ENCODE results near the gene CTU1.

The CTU1 gene

DNA sequence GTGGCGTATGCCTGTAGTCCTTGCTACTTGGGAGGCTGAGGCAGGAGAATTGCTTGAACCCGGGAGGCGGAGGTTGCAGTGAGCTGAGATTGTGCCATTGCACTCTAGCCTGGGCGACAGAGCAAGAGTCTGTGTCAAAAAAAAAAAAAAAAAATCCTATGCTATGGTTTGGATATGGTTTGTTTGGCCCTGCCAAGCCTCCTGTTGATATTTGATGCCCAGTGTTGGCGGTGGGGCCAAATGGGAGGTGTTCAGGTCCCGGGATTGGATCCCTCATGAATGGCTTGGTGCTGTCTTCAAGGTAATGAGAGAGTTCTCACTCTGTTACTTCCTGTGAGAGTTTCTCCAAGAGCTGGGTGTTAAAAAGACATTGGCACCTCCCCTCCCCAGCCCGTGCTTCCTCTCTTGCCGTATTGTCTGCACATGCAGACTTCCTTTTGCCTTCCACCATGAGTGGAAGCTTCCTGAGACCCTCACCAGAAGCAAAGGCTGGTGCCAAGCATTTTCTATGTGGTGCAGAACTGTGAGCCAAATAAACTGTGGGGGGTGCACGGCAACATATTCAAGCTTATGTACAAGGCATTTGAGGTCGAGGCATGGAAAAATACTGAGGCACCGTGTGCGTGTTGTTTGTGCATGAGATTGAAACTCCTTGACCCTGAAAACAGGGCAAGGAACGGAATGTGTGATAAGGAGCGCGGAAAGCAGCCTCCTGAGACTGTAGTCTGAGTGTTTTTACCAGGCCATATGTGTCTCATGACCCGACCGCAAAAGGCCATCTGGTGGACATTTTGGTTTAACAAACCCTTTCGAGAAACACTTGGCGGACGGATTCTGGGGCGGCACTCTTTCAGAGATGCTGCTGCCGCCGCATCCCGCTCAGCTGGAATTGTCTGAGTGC, 23.8 kb upstream of the CTU1 start:
- DNase-seq: no peak

DNA sequence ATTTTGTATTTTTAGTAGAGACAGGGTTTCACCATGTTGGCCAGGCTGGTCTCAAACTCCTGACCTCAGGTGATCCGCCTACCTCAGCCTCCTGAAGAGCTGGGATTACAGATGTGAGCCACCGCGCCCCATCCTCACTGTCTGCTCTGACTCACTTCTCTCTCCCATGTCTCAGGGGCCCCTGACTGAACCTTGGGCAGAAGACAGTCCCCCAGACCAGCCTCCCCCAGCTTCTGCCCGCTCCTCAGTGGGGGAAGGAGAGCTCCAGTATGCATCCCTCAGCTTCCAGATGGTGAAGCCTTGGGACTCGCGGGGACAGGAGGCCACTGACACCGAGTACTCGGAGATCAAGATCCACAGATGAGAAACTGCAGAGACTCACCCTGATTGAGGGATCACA, 21.5 kb upstream of the CTU1 start:
- DNase-seq: no peak

- DNase-seq: no peak
These were observed 20.0 kb upstream of the CTU1 start for GRCh38 chr19:51128227-51128626.

GRCh38 chr19:51127755-51128154, 19.5 kb upstream of the CTU1 start:
- DNase-seq: no peak

- DNase-seq: no peak
These were observed 18.8 kb upstream of the CTU1 start for GRCh38 chr19:51127032-51127431.

- no peak for DNase-seq
These were observed 17.3 kb upstream of the CTU1 start for GRCh38 chr19:51125421-51126075.

- DNase-seq: no peak
These were observed 16.5 kb upstream of the CTU1 start, which contains the start of gene SIGLEC9 for GRCh38 chr19:51124729-51125128. TSS of gene SIGLEC9 (plus strand) at chr19:51124906. CDS start at chr19:51124975, 69 bp downstream.

DNA sequence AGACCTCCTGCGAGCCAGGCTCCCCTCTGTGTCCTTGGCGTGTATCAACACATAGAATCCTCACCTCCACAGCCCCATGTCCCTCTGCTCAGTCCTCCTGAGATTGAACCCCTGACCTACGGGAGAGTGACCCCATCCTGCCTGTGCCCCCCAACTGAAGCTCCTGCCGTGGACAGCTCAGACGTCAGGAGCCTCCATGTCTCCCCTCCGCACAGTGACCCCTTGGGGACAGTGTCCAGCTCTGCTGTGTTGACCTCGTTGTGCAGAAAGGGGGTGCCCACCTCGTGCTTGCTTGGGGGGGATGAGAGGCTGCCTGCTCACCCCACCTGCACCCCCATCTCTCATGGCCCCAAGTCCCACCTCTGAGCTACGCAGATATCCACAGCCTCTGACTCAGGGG, 16.0 kb upstream of the CTU1 start:
- DNase-seq: no peak

GRCh38 chr19:51123802-51124201, 15.6 kb upstream of the CTU1 start:
- no peak for DNase-seq

DNA sequence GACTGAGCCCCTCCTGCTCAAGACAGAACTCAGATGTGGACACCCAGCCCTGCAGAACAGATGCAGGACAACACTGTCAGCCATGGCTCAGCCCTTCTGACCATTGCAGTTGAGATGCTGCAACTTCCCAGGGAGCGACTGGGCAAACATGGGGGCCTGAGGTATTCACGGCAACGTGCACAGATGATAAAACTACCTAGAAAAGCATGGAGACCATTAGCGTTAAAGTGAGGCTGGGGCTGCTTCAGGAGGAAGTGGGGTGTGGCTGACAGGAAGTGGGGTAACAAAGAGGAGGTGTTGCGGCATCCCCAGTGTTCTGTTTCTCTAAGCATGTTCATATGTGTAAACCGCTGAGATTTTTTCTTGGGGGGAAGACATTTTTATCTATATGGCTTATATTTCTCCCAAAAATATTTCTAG, 15.2 kb upstream of the CTU1 start:
- DNase-seq: peak; percentile 44

DNA sequence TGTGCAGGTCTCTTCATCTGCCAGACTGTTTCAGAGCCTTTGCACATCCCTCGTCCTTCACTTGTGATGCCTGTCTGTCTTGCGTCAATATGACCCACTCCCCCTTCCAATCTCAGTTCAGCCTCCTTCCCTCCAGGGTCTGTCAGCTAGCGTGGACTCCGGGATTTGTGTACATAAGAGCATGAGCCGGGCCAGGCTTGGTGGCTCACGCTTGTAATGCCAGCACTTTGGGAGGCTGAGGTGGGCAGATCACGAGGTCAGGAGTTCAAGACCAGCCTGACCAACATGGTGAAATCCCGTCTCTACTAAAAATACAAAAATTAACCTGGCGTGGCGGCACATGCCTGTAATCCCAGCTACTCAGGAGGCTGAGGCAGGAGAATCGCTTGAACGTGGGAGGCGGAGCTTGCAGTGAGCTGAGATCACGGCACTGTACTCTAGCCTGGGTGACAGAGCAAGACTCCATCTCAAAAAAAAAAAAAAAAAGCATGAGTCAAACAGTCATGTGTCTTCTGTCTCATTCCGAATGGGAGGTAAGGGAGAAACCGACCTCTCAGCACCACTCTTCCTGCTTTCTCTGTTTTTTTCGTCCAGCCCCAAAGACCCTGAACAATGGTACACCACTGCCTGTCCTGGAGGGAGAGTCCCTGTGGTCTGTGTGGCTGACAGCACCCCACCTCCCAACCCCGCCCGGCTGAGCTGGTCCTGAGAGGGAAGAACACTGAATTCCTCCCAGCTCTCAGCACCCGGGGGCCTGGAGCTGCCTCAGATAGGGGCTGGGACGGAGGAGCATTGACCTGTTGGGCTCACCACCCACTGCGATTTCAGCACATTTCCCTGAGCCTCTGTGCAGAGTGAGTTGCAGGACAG, 14.1 kb upstream of the CTU1 start:
- DNase-seq: no peak

DNA sequence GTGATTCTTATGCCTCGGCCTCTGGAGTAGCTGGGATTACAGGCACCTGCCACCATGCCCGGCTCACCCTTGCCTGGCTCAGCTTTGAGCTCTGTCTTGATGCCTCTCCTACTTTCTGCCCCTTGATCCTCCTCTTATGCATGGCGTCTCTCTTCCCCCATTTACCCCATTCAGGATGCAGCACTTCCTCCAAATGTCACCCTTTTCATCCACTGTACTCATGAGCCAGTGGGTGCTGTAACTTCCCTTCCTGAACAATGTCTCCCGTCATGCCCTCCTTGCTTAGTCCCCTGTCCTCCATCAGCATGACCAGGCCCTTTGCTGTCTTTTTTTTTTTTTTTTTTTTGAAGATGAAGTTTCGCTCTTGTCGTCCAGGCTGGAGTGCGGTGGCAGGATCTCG, 13.0 kb upstream of the CTU1 start:
- no peak for DNase-seq

DNA sequence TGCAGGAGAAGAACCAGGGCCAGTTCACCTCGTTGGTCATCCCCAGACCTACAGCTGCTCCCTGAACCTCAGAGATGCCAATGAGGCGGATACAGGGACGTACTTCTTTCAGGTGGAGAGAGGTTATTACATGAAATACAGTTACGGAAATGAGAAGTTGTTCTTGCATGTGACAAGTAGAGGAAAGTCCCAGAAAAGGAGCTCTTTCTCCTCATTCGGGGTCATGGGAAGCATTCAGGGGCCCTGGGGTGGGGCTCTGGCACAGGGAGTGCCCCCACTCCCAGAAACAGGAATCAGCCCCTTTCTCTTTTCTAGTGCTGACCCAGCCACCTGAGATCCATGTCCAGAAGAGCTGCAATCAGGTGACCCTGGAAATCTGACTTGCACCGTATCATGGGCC, 12.0 kb upstream of the CTU1 start:
- no peak for DNase-seq

DNA sequence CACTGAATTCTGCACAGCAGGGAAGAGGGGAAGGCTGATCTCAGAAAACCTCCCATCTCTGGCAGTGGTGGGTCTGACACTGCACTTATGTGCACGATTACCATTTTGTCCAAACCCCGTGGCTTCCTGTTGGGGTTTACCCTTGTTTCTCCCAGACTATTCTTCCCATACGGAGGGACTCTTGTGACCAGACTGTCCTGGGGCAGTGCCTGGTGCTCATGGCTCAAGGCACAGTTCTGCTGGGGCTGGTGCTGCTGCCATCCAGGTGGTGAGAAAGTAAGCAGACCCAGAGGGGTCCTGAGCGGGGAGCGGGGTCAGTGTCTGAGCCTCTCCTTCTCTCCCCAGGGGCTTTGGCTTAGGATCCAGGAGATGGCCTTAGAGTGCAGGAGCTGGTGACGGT, 11.4 kb upstream of the CTU1 start:
- DNase-seq: no peak

DNA sequence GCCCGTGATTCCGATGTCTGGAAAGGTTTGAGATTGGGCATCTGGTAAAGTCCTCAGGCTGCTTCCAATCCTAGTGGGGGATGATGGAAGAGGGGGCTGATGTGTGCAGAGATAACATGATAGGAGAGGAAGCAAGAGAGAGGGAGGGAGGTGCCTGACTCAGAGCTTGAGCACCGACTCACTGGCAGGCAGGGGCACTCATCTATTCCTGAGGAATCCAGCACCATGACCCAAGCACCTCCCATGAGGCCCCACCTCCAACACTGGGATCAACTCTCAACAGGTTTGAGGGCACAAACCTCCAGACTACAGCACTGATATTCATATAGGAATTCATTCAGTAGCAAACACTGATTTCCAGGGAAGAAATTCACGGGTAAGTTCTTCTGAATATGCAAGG, 10.9 kb upstream of the CTU1 start:
- DNase-seq: no peak

GRCh38 chr19:51116736-51117286, 8.6 kb upstream of the CTU1 start:
- no peak for DNase-seq

GRCh38 chr19:51114087-51114729, 6.0 kb upstream of the CTU1 start:
- no peak for DNase-seq

- DNase-seq: no peak
These were observed 3.4 kb upstream of the CTU1 start for GRCh38 chr19:51111606-51112005.

GRCh38 chr19:51110666-51110971, 2.4 kb upstream of the CTU1 start:
- DNase-seq: no peak

- no peak for DNase-seq
These were observed 567 bp upstream of the CTU1 start for GRCh38 chr19:51108805-51109146.

- no peak for DNase-seq
These were observed 673 bp downstream of the CTU1 start for GRCh38 chr19:51107406-51108065.

DNA sequence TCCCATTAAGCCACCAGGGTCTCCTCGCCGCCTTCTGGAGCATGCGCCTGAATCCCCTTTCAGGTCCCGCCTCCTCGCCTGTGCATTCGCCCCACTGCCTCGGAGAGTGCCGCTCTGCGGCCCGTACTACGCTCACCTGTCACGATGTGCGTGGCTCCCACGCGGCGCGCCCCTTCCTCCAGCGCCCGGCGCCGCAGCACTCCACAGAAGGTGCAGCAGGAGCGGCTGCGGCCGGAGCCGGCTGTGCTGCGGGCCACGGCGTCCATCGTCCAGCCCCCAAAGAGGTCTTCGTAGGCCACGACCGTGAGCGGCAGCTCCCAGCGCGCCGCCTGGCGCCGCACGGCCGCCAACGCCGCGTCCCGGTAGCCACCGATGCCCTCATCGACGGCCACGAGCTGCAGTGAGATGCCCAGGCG, 4.3 kb downstream of the CTU1 start:
- no peak for DNase-seq
